NT2/D1 (cell line): ENCODE measurements around the gene SOX6.

ENCODE experiments used
- YY1 ChIP-seq: IDR thresholded peaks from 2 replicates; pipeline ENCODE4 v1.6.1; 2011; ENCODE audit not compliant: insufficient read length, insufficient read depth
- ZNF274 ChIP-seq: IDR thresholded peaks from 2 replicates; pipeline ENCODE4 v1.6.1; 2011; ENCODE audit warnings: mild to moderate bottlenecking, low read depth, low read length

DNA sequence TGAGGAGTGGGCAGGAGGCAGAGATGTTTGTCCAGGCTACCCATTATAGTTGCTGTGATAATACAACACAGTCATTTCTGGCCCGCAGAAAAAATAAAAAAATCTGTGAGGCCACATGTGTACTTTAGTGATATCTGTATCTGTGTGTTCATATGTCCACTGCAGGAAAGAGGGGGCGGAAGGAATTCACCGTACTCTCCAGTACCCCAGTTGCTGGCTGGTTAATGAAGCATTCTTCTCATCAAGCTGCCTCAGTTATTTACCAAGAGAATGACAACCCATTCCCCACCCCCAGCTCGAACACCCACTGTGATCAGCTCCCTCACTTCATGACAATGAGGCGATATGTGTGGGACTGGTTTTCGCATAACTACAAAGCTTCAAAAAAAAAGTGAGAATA lies 309.3 kb downstream of the SOX6 start:
- TF ChIP-seq YY1 (no peak), ZNF274 (no peak)
